NCI-H1694 treated with DMSO at 0.1 percent for 48 hours (cell line): Measurements from ENCODE around the gene SEZ6.
A peak's percentile ranks its signal among the peaks of the same experiment; 100 is the strongest.
"Not testable (repeated sequence)": the region's sequence is repeated elsewhere in the genome, so short reads cannot be mapped to it uniquely, and the experiment has no call there.

Source experiments
- DNase-seq: peaks from one replicate; lab custom pipeline; 2025; lab: John Stamatoyannopoulos, UW

SEZ6 gene

DNA sequence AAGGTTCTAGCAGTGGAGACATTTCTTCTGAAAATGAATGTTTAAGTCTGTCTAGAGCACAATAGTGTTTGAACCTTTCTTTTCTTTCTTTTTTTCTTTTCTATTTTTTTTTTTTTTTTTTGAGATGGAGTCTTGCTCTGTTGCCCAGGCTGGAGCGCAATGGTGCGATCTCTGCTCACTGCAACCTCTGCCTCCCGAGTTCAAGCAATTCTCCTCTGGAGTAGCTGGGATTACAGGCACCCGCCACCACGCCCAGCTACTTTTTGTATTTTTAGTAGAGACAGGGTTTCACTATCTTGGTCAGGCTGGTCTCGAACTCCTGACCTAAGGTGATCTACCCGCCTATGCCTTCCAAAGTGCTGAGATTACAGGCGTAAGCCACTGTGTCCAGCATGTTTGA lies 71.3 kb downstream of the SEZ6 start:
- DNase-seq = not testable (repeated sequence)

DNA sequence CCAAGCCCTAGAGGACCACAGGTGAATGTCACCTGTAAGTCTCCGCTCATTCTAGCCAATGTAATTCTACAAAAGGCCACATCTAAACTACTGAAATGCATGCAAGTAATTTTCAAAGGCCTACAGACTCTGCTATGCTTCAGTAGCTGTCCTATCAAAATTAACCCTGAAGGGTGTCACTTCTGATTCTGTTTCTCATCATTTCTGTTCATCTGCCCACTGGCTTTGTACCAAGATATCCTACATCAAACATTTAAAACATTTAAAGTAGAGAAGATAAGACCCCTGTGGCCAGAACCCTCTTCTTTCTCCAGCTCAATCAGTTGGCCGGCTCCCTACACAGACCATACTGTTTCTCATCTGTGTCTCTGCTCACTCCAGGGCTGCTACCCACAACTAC lies 76.0 kb downstream of the SEZ6 start:
- DNase-seq = no peak

DNA sequence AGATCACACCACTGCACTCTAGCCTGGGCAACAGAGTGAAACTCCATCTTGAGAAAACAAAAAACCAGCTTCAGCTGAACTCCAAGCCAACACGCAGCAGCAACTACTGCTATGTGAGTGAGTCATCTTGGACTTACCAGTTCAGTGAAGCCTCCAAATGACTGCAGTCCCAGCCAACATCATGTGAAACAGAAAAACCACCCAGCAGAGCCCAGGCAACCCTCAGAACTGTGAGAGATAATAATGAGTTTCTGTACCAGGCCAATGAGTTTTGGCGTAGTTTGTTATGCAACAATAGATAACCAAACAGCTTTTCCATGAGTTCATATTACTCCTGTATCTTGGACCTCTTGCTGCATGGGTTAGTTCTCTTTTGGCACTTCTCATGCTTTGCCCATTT lies 77.8 kb downstream of the SEZ6 start:
- no peak for DNase-seq

DNA sequence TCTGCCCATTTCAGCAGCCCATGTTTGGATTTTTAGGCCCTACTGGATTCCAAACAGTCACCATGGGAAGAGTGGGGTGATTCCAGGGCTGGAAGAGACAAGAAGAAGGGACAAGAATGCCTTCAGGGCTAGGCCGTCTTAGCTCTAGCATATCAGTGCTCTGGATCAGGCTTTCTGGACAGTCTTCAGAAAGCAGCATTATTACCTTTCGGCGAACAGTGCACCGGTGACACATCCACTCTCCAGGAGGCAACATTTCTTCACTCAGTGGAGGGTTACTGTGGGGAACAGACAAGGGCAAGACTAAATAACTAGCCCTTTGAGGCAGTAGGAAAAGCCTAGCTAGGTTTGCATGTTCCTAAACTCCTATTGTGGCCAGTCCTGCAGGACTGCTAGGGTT lies 79.0 kb downstream of the SEZ6 start:
- DNase-seq = no peak

DNA sequence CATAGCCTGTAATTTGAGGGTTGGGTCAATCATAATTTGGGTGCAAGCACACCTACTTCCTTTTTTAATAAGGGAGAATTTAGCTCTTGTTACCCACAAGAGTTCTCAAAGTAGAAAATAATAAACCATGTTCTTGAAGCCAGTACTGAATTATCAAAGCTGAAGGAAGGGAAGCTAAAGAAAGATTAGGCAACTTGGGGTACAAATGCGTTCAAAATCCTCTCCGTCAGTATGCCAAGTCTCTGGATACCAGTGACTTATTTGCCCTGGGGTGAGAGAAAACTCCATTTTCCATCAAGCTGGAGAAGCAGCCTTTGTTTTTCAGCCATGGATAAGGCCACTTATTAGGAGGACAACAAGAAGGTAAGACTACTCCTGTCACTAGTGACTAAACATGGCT lies 79.5 kb downstream of the SEZ6 start:
- no peak for DNase-seq

DNA sequence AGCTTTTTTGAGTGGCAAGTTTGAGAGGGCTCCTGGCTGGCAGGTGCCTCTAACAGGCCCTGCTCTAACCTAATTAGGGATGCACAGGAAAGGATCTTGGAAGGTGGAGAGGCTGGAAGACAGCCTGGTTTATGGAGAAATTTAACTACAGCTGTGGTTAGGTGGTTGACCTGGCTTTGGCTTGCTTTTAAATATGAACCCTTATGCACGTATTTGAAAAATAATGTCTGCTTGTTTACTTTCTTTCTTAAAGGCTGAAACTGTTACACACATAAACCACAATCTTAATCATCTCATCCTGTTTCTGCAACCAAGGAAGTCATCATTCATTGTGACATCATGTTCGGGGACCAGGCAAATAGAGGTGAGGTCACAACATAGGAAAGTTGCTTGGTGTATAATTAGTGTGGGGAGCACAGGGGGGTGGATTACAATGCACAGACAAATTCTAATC lies 79.9 kb downstream of the SEZ6 start:
- DNase-seq = no peak

DNA sequence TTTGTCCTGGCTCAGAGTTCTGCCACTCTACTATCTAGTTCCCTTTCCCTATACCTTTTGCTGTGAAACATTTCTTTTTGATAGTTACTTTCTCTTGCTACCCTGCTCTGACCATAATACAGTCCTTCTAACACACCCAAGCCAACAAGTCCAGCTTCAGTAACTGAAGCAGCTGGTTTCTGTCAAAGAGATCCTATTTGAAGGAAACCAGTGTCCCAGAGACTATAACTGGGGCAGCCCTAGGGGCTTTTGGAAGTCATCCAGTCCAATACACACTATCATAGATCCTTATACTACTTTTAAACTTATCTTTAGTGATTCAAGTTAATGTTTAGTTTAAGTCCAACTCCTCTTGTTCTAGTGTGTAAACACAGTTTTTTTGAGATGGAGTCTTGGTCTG lies 85.6 kb downstream of the SEZ6 start:
- DNase-seq = no peak

DNA sequence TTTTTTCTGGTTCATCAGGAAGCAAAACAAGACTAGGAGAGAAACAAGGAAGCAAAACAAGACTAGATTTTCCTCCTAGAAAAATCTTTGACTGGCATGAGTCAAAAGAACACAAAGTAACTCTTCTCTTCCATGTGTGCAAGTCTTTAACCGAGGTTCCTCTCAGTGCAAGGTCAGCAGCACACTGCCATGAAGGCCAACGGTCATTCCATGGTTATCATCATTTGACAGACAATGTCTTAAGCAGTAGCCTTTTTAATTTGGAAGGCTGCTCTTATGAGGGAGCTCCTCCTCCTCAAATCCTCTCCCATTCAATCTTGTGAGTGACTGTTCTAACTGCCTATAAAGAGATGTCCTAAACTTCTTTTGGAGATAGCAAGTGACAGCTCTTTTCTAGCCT lies 87.5 kb downstream of the SEZ6 start:
- DNase-seq = no peak

DNA sequence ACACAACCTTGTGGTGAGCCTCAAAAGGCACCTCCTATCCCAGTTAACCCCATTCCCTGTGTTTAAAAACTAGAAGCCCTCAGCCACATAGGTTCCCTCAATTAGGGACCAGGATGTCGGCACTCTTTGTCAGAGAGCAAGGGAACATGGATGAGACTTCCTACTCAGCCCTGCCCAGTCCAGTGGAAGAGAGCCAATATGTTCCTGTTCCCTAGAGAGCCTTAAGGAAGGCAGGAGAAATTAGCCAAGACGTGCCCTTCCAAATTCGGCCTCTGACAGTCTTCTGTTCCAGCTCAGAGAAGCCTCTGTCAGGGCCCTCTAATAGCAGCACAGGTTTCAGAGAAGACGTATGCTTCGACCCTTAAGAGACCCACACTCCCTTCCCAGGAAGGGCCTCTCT lies 88.4 kb downstream of the SEZ6 start:
- no peak for DNase-seq

DNA sequence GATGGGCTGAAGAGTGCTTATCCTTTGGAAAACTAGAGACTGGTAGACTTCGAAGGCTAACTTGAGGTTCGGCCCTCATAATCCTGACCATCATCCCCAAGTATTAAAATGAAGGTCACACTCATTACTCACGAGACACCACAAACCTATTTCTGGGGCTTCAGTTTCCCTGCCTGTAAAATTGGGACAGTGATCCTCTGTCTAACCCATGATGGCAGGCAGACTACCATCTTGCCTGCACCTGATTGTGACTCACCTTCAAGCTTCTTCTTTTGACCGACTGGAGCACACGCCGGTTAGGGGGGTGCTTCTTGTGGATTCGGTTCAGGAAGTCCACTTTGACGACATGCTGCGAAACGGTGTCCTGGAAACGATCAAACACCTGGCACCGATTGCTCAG lies 88.8 kb downstream of the SEZ6 start:
- DNase-seq = no peak

DNA sequence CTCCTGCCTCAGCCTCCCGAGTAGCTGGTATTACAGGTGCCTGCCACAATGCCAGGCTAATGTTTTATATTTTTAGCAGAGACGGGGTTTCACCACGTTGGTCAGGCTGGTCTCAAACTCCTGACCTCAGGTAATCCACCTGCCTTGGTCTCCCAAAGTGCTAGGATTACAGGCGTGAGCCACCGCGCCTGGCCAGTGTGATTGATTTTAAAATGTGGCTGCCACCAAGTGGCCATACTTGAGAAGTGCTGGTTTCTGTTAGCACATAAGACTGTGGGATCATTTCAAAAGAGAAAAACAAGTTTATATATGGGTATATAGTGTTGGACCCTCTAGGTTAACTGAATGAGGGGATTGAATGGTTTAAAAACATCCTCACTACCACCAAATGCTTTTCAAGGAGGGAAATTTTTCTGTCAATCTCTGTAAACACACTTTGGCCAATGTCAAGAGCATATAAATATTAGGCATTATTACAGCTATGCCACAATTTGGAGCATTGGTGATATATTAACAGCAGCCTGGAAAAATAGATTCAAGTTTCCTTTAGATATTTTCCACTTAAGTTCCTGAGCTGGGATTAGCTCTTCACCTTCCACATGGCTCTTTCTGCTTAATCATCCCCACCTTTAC lies 89.4 kb downstream of the SEZ6 start:
- peak; percentile 37 for DNase-seq

DNA sequence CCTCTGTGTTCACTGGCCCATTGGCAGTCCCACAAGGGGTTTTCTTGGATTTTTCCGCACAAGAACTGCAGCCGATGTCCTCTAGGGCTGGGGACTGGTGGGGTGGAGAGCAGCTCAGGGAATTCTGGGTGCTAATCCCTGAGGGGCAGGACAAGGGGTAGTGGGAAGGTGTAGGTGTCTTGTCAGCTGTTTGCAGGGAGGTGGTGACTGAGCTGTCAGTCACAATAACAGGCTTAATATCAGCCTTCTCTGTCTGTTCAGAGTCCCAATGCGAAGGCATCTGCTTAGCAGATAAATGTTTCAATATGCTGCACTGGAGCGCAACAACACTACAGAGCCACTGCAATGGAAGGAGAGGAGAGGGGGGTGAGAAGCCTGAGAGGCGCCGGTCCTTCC lies 92.9 kb downstream of the SEZ6 start:
- DNase-seq = no peak

DNA sequence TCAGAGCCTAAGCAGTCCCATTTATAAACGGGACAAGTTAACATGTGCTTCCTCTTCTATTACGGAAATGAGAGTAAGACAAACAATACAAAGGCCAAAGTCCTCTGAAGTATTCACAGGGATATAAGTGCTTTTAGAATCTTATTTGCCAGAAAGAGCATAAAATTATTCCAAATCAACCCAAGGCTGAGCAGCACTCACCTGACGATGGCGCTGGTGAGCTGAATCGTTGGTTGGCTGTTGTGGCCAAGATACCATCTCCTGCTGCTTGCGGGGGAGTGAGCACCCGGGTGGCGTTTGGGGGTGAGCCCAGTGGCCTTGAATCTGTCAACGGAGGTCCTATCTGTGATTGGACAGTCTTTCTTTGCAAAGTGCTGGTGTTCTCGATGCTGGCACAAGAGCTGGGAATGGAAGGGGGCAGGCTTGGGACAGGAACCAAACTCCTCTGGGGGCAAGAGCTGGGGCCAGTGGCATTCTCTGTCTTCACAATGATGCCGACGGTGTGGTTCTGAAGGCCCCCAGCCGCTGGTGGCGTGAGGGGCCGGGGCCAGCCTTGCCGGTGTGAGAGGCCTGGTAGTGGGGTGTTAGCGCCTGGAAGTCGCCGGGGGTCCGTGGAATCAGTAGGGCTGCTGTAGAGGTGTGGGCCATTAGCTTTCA lies 93.4 kb downstream of the SEZ6 start:
- no peak for DNase-seq

DNA sequence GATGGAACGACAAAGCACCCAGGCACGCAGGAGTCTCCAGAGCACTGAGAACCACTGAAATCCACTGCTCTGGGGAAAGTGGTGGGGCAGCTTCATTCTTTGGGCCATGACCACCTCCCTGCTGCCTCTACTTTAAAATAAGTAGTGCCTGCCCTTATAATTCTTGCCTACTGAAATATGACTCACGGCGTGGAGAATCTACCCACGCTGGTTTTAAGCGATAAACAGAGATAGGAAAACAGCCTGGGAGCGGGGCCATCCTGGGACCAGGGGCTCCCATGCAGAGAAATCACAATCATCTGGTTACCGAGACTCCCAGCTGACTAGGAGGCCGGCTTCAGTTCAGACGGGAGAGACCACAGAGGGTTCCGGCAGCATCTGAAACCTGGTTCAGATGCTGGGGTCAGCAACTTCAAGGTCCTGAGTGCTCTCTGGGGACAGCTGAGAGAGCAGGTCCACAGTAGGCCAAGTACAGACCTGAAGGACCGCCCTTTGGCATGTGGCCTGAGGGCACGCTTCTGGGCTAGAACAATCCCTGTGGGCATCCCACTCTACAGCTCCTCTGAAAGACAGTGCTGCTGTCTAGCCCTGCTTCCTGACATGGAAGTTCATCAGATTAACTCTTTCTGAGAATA lies 94.3 kb downstream of the SEZ6 start:
- DNase-seq = no peak

DNA sequence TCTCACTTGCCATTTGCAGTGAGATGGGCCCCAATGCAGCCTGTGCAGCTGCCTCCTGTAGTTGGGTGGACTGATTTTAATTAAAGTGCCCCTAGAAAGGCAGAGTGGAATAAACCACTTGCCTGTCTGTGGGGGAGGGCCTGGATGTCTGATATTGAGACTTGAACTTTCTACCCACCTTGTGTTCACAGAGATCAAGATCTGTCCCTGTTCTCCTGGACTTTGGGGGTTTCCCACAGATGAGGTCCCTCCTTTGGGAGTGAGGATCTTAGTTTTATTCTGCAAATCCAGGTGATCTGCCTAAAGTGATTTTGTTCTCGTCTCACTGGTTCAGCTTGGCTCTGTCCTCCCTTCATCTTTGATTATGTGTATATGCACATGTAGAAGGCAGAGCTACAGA lies 95.3 kb downstream of the SEZ6 start:
- no peak for DNase-seq

DNA sequence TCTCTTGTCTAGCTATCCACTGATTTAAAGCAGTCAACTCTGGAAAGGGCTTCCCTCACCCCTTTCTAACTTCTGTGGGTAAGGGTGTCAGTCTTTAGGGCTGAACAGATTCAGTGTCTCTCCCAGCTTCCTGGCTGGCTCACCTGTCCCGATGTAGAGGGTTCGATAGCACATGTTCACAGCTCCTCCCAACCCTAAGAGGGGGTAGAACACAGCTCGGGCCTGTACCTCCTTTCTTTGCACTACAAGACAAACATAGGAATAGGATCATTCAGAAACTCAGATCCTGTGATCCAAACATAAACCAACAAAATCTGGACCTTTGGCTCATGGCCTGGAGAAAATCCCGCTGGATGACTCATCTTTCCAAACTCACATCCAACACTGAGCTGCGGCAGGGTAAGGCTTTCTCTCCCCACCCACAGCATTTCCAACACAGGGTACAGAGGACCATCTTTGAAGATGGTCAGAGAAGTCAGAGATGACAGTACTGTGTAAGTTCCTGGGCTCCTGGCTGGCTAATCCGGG lies 97.1 kb downstream of the SEZ6 start:
- DNase-seq = no peak

DNA sequence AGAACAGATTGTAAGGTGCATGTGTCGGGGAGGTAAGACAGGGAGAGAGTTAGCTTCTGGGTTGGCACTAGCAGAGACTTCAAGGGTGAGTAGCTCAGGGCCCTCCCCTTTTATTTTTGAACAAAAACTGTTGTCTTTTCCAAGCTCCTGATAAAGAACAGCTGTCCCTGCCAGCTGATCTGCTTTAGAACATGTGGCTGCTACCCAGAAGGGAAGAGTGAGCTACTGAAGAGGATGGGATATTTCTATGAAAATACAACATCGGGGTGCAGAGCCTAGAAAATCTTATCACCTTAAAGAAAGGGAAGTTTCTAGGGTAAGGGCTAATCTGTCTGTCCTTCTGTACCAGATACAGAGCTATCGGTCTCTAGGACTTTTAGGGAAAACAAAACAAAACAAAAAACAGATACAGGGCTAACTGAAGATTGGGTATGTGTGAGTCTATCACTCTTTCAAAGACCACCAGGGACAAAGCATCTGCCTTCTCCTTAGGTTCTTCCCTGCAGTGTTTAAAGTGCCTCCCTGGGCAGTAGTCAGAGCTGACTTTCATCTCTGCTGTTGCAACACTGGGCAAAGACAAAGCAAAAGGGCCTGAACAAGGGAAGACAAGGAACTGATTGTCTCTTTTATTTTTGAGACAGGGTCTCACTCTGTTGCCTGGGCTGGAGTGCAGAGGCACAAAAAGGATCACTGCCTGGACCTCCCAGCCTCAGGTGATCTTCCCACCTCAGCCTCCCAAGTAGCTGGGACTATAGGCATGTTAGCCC lies 97.9 kb downstream of the SEZ6 start:
- DNase-seq = no peak

DNA sequence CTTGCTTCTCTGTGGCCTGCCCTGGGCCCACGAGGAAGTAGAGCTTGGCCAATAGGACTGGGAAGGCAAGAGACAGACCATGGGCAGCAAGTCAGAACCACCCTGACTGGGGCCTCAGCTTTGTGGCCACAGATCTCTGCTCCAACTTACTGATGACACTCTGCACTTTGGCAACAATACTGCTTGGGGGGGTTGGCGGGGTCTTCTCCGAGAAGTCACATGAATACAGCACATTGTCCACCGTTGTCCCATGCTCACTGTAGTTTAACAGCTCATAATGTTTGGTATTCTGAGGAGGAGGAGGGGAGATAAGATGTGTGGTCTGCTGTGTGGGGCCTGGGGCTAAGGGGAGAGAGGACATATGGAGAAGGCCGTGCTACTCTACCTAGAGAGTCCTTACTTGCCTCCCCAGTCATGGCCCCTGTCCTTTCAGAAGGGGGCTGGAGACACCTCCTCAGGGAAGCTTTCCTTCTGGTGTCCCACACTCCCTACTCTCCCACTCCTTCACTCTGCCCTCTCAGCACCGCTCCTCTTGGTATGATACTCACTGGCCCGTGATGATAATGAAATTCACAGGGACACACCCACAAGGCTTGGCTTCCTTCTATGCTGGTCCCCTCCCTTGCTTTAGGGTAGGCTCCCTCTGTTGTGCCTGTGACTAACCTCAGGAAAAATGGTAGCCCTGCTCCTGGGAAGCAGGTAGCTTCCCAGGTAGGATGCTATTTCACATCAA lies 99.0 kb downstream of the SEZ6 start:
- no peak for DNase-seq

DNA sequence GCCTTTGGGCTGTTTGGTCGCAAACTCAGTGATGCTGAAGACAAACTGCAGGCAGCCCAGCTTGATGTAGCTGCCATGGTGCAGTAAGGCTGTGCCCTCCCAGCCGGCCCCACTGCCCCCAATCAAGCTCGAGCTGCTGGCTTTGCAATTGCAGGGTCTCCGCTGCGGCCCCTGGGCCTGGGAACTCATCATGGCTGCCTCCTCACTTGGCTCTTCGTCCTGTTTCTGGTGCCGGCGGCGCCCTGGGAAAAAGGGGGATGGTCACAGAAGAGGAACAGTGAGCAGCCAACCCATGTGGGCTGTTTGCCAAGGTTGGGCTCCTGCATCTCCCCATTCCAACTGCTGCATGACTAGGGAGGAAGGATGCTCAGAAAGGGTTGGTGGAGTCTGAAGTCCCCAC lies 99.6 kb downstream of the SEZ6 start:
- DNase-seq = no peak
